ENCODE data around the gene DPP6.

DNA sequence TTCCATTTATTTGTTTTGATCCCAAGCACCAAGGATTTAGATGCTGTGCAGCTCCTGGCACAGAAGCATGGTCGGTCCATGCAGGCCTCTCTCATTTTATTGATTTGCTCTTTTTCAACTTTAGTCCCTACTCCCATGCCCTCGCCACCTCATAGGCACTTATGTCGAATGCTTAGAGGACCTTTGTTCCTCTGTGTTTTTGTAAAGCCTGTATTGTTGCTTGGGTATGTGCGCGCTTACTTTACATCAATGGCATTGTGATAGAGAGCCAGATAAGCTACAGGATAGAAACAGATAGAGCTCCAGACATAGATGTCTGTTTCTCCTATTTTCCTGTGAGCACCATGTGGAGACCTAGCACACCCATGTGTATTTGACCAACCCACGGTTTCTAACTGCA is 725.7 kb downstream of the DPP6 start:
- TF ChIP-seq CTCF (IDR thresholded peaks at IDR 0.05) (no peak), EP300 (IDR thresholded peaks at IDR 0.05) (no peak), ZFP36 (IDR thresholded peaks at IDR 0.05; ENCODE audit: borderline replicate concordance, partially characterized antibody) (no peak)
